Measurements from ENCODE around the gene LXN.

Gene LXN

GRCh38 chr3:158666416-158666815 lies 6.0 kb downstream of the LXN start:
- no peak for DNase-seq

- no peak for DNase-seq
Measured at GRCh38 chr3:158663832-158664231, 8.6 kb downstream of the LXN start.

- no peak for DNase-seq
Measured at GRCh38 chr3:158663246-158663645, 9.2 kb downstream of the LXN start.

GRCh38 chr3:158660711-158661110 lies 11.7 kb downstream of the LXN start:
- no peak for DNase-seq

- DNase-seq: no peak
Measured at GRCh38 chr3:158659454-158660237, 12.8 kb downstream of the LXN start.

- DNase-seq: no peak
Measured at GRCh38 chr3:158658889-158659288, 13.6 kb downstream of the LXN start.

- no peak for DNase-seq
Measured at GRCh38 chr3:158652463-158652862, 20.0 kb downstream of the LXN start.

GRCh38 chr3:158651192-158651591 lies 21.3 kb downstream of the LXN start:
- no peak for DNase-seq

GRCh38 chr3:158649791-158650190 lies 22.7 kb downstream of the LXN start:
- no peak for DNase-seq

GRCh38 chr3:158644345-158644908 lies 28.0 kb downstream of the LXN start, which contains the start of gene GFM1:
TSS of gene GFM1 (plus strand) at chr3:158644527. CDS start at chr3:158644635, 108 bp downstream.
- DNase-seq: peak; percentile 95

- DNase-seq: no peak
Measured at GRCh38 chr3:158642474-158643210, 29.8 kb downstream of the LXN start.

- no peak for DNase-seq
Measured at GRCh38 chr3:158642005-158642404, 30.4 kb downstream of the LXN start.

- no peak for DNase-seq
Measured at GRCh38 chr3:158640646-158641045, 31.8 kb downstream of the LXN start.

- DNase-seq: no peak
Measured at GRCh38 chr3:158631981-158632380, 40.5 kb downstream of the LXN start.

- DNase-seq: no peak
Measured at GRCh38 chr3:158625881-158626280, 46.6 kb downstream of the LXN start.

- DNase-seq: no peak
Measured at GRCh38 chr3:158617982-158618875, 54.2 kb downstream of the LXN start.

Data from SIG-M5 (cell line).